Nephron (organoid): ENCODE measurements around the gene FBXO42.

ENCODE experiments used
- H3K27ac Mint-ChIP-seq, 3 experiments: 2 replicates each; pipeline ENCODE4 v1.8.0; 2020; ENCODE audit warnings: mixed read lengths in 3 of 3, mild to moderate bottlenecking in 2 of 3, moderate library complexity in 1 of 3
- H3K27me3 Mint-ChIP-seq: 2 replicates; pipeline ENCODE4 v1.8.0; 2021; ENCODE audit warnings: low read depth, mild to moderate bottlenecking, moderate library complexity, mixed read lengths
- H3K36me3 Mint-ChIP-seq: 2 replicates; pipeline ENCODE4 v1.8.0; 2020; ENCODE audit warnings: low read depth, mixed read lengths
- H3K4me1 Mint-ChIP-seq: 2 replicates; pipeline ENCODE4 v1.8.0; 2020; ENCODE audit warnings: mixed read lengths
- H3K4me3 Mint-ChIP-seq, 3 experiments: 2 replicates each; pipeline ENCODE4 v1.8.0; 2020; ENCODE audit warnings: mild to moderate bottlenecking in 3 of 3, mixed read lengths in 3 of 3, moderate library complexity in 2 of 3
- H3K9me3 Mint-ChIP-seq: 2 replicates; pipeline ENCODE4 v1.8.0; 2020; ENCODE audit warnings: mixed read lengths
- CTCF ChIP-seq, 3 experiments: fragments of 200-600 bp; sonication (generic); IDR thresholded peaks; one replicate each; pipeline ENCODE4 v1.5.0; 2021; ENCODE audit warnings: antibody characterized with exemption in 3 of 3; ENCODE audit not compliant: unreplicated experiment in 3 of 3

The FBXO42 gene

GRCh38 chr1:16209132-16209846 is 143.0 kb downstream of the FBXO42 start:
- Mint-ChIP-seq H3K4me1 (peaks cover 14% of the 10 kb centered on the region), H3K9me3 (no peaks in the 10 kb centered on the region), H3K36me3 (no peaks in the 10 kb centered on the region), H3K27me3 (peaks cover 10% of the 10 kb centered on the region), H3K4me3 (peak overlapping the region; percentile 37 to 54 (median 46)), H3K27ac (peak overlapping the region; percentile 29 to 69 (median 65))
- TF ChIP-seq CTCF (IDR thresholded peaks at IDR 0.05; ENCODE audit: unreplicated experiment in 3 of 3), result no peak

GRCh38 chr1:16208270-16208987 is 143.9 kb downstream of the FBXO42 start:
- H3K36me3 Mint-ChIP-seq, result no peaks in the 10 kb centered on the region
- TF ChIP-seq CTCF (IDR thresholded peaks at IDR 0.05; ENCODE audit: unreplicated experiment in 3 of 3), result no peak
- H3K4me3 Mint-ChIP-seq, result peak overlapping the region in 2 of 3 experiments; percentile 9 to 11
- no peaks in the 10 kb centered on the region for H3K9me3 Mint-ChIP-seq
- peaks cover 14% of the 10 kb centered on the region for H3K4me1 Mint-ChIP-seq
- peak overlapping the region in 1 of 3 experiments; percentile 29 for H3K27ac Mint-ChIP-seq
- H3K27me3 Mint-ChIP-seq, result peaks cover 10% of the 10 kb centered on the region

- Mint-ChIP-seq H3K36me3 (peaks cover 4% of the 10 kb centered on the region), H3K27ac (peak overlapping the region; percentile 92 to 97 (median 96))
These were observed 144.7 kb downstream of the FBXO42 start for GRCh38 chr1:16207318-16208269.

GRCh38 chr1:16206547-16207317 is 145.5 kb downstream of the FBXO42 start:
- Mint-ChIP-seq H3K9me3 (no peaks in the 10 kb centered on the region), H3K27me3 (peaks cover 8% of the 10 kb centered on the region), H3K36me3 (peaks cover 4% of the 10 kb centered on the region), H3K4me1 (peaks cover 18% of the 10 kb centered on the region), H3K4me3 (peak overlapping the region; percentile 86 to 89 (median 88)), H3K27ac (peak overlapping the region; percentile 92 to 97 (median 96))
- TF ChIP-seq CTCF (IDR thresholded peaks at IDR 0.05; ENCODE audit: unreplicated experiment in 3 of 3), result no peak

More at GRCh38 chr1:16207318-16208269, 144.7 kb downstream of the FBXO42 start:
- peak overlapping the region; percentile 86 to 89 (median 88) for H3K4me3 Mint-ChIP-seq
- H3K4me1 Mint-ChIP-seq, result peaks cover 18% of the 10 kb centered on the region
- TF ChIP-seq CTCF (IDR thresholded peaks at IDR 0.05; ENCODE audit: unreplicated experiment in 3 of 3), result no peak
- no peaks in the 10 kb centered on the region for H3K9me3 Mint-ChIP-seq
- peaks cover 10% of the 10 kb centered on the region for H3K27me3 Mint-ChIP-seq

GRCh38 chr1:16205891-16206546 is 146.3 kb downstream of the FBXO42 start:
- TF ChIP-seq CTCF (IDR thresholded peaks at IDR 0.05; ENCODE audit: unreplicated experiment in 3 of 3), result no peak
- peaks cover 4% of the 10 kb centered on the region for H3K36me3 Mint-ChIP-seq
- peaks cover 18% of the 10 kb centered on the region for H3K4me1 Mint-ChIP-seq
- H3K4me3 Mint-ChIP-seq, result peak overlapping the region; percentile 86 to 89 (median 88)
- H3K27ac Mint-ChIP-seq, result peak overlapping the region; percentile 92 to 97 (median 96)
- peaks cover 3% of the 10 kb centered on the region for H3K27me3 Mint-ChIP-seq
- no peaks in the 10 kb centered on the region for H3K9me3 Mint-ChIP-seq
